MM.1S (cell line): Measurements from ENCODE around the gene ABTB2.

ENCODE experiments used
- DNase-seq: peaks from one replicate; pipeline ENCODE4 v3.0.0-alpha.2; 2015
- H2AFZ ChIP-seq: fragments of 300-600 bp; sonication (generic); 2 replicates; pipeline ENCODE4 v1.6.0; 2016; ENCODE audit warnings: antibody characterized with exemption, low read length
- H3F3A ChIP-seq: fragments of 300-600 bp; sonication (generic); 2 replicates; pipeline ENCODE4 v1.6.1; 2016; ENCODE audit warnings: mild to moderate bottlenecking, antibody characterized with exemption, low read length, moderate library complexity, mixed read lengths; ENCODE audit not compliant: insufficient read depth
- H3K27ac ChIP-seq: fragments of 300-600 bp; sonication (generic); 2 replicates; pipeline ENCODE4 v1.5.1; 2016; ENCODE audit warnings: mild to moderate bottlenecking, low read length
- H3K27me3 ChIP-seq: fragments of 300-600 bp; sonication (generic); replicated peaks from 2 replicates; pipeline ENCODE4 v1.6.0; 2016; ENCODE audit warnings: low read length; ENCODE audit not compliant: insufficient read depth
- H3K36me3 ChIP-seq: fragments of 300-600 bp; sonication (generic); replicated peaks from 2 replicates; pipeline ENCODE4 v1.6.1; 2016; ENCODE audit warnings: mild to moderate bottlenecking, low read length, mixed read lengths; ENCODE audit not compliant: insufficient read depth
- H3K4me1 ChIP-seq: fragments of 300-600 bp; sonication (generic); 2 replicates; pipeline ENCODE4 v1.6.1; 2016; ENCODE audit warnings: low read length, mixed read lengths
- H3K4me2 ChIP-seq: fragments of 300-600 bp; sonication (generic); 2 replicates; pipeline ENCODE4 v1.6.0; 2016; ENCODE audit warnings: low read depth, low read length
- H3K4me3 ChIP-seq: fragments of 300-600 bp; sonication (generic); 2 replicates; pipeline ENCODE4 v1.5.1; 2016; ENCODE audit warnings: low read length, mixed read lengths
- H3K79me2 ChIP-seq: fragments of 300-600 bp; sonication (generic); 2 replicates; pipeline ENCODE4 v1.6.1; 2016; ENCODE audit warnings: mixed run types, low read length, mixed read lengths
- H3K9ac ChIP-seq: fragments of 300-600 bp; sonication (generic); 2 replicates; pipeline ENCODE4 v1.6.1; 2016; ENCODE audit warnings: low read length, mixed read lengths
- H3K9me2 ChIP-seq: fragments of 300-600 bp; sonication (generic); replicated peaks from 2 replicates; pipeline ENCODE4 v1.6.1; 2016; ENCODE audit warnings: mild to moderate bottlenecking, low read length, mixed read lengths; ENCODE audit not compliant: insufficient read depth
- H3K9me3 ChIP-seq: fragments of 300-600 bp; sonication (generic); replicated peaks from 2 replicates; pipeline ENCODE4 v1.6.1; 2016; ENCODE audit warnings: mild to moderate bottlenecking, low read length, mixed read lengths; ENCODE audit not compliant: insufficient read depth
- H4K20me1 ChIP-seq: fragments of 300-600 bp; sonication (generic); 2 replicates; pipeline ENCODE4 v1.6.1; 2016; ENCODE audit warnings: mild to moderate bottlenecking, low read length, moderate library complexity, mixed read lengths; ENCODE audit not compliant: insufficient read depth
- EZH2 ChIP-seq: fragments of 300-600 bp; sonication (generic); optimal IDR thresholded peaks from 2 replicates; pipeline ENCODE3; 2017; ENCODE audit warnings: low read depth, mild to moderate bottlenecking, antibody characterized with exemption, low read length, mixed read lengths
- EZH2phosphoT487 ChIP-seq: fragments of 300-600 bp; sonication (generic); IDR thresholded peaks from 2 replicates; pipeline ENCODE4 v1.6.1; 2018; ENCODE audit warnings: antibody characterized with exemption, low read length
- TF ChIP-seq, protein P1 (sequence below): fragments of 300-600 bp; sonication (generic); IDR thresholded peaks from 2 replicates; pipeline ENCODE4 v1.5.1; 2016; ENCODE audit warnings: antibody characterized with exemption, low read length, mixed read lengths

Gene ABTB2

GRCh38 chr11:34139346-34139745, 218.5 kb downstream of the ABTB2 start:
- Histone ChIP-seq H3K4me1 (peaks cover 2% of the 10 kb centered on the region), H3F3A (peaks cover 2% of the 10 kb centered on the region; the same call in 1 of the 2 replicates), H3K9me3 (no peaks in the 10 kb centered on the region), H3K9me2 (no peaks in the 10 kb centered on the region), H3K9ac (no peak overlapping the region), H4K20me1 (no peaks in the 10 kb centered on the region), H3K79me2 (no peaks in the 10 kb centered on the region), H3K27ac (no peak overlapping the region), H2AFZ (no peak overlapping the region), H3K4me2 (no peak overlapping the region), H3K27me3 (no peaks in the 10 kb centered on the region), H3K4me3 (no peak overlapping the region), H3K36me3 (peaks cover 3% of the 10 kb centered on the region; the same call in 1 of the 2 replicates)
- no peak for TF ChIP-seq EZH2
- TF ChIP-seq EZH2phosphoT487 = no peak
- TF ChIP-seq, protein P1, sequence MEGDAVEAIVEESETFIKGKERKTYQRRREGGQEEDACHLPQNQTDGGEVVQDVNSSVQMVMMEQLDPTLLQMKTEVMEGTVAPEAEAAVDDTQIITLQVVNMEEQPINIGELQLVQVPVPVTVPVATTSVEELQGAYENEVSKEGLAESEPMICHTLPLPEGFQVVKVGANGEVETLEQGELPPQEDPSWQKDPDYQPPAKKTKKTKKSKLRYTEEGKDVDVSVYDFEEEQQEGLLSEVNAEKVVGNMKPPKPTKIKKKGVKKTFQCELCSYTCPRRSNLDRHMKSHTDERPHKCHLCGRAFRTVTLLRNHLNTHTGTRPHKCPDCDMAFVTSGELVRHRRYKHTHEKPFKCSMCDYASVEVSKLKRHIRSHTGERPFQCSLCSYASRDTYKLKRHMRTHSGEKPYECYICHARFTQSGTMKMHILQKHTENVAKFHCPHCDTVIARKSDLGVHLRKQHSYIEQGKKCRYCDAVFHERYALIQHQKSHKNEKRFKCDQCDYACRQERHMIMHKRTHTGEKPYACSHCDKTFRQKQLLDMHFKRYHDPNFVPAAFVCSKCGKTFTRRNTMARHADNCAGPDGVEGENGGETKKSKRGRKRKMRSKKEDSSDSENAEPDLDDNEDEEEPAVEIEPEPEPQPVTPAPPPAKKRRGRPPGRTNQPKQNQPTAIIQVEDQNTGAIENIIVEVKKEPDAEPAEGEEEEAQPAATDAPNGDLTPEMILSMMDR = no peak
- DNase-seq = no peak

- TF ChIP-seq, protein P1 = no peak
- no peak for TF ChIP-seq EZH2phosphoT487
- no peak for TF ChIP-seq EZH2
- H3K9me2 ChIP-seq = no peaks in the 10 kb centered on the region
- H3F3A ChIP-seq = no peaks in the 10 kb centered on the region
- no peaks in the 10 kb centered on the region for H4K20me1 ChIP-seq
- no peak for DNase-seq
- H3K79me2 ChIP-seq = no peaks in the 10 kb centered on the region
- no peaks in the 10 kb centered on the region for H3K9me3 ChIP-seq
- no peak overlapping the region for H3K4me2 ChIP-seq
- no peaks in the 10 kb centered on the region; the same call in 1 of the 2 replicates for H3K36me3 ChIP-seq
- no peak overlapping the region for H3K9ac ChIP-seq
- no peaks in the 10 kb centered on the region for H3K4me1 ChIP-seq
- no peak overlapping the region for H3K4me3 ChIP-seq
- no peaks in the 10 kb centered on the region for H3K27me3 ChIP-seq
- H3K27ac ChIP-seq = no peak overlapping the region
- H2AFZ ChIP-seq = no peak overlapping the region
Observed at GRCh38 chr11:34136420-34136819, 221.4 kb downstream of the ABTB2 start.

DNA sequence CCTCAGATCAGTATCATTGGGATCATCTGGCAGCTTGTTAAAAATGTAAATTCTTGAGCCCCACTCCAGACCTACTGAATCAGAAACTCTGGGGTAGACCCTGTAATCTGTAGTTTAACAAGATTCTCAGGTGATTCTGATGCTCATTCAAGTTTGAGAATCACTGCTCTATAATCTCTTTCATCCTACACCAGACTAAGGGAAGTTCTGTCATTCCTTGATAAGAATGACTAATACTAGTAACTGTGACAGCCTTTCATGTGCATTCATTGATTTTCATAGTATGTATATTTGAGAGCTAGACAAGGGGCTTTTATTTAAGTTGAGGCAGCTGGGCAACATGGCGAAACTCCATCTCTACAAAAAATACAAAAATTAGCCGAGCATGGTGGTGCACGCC, 222.4 kb downstream of the ABTB2 start:
- no peaks in the 10 kb centered on the region for H3K27me3 ChIP-seq
- no peaks in the 10 kb centered on the region for H3K9me3 ChIP-seq
- H3K36me3 ChIP-seq = no peaks in the 10 kb centered on the region; the same call in 1 of the 2 replicates
- H3K9me2 ChIP-seq = no peaks in the 10 kb centered on the region
- no peaks in the 10 kb centered on the region for H4K20me1 ChIP-seq
- H3K4me1 ChIP-seq = no peaks in the 10 kb centered on the region
- H3K9ac ChIP-seq = no peak overlapping the region
- H3K4me2 ChIP-seq = no peak overlapping the region
- H3K27ac ChIP-seq = no peak overlapping the region
- no peaks in the 10 kb centered on the region for H3F3A ChIP-seq
- no peak overlapping the region for H3K4me3 ChIP-seq
- TF ChIP-seq, protein P1 = no peak
- TF ChIP-seq EZH2 (no peak), EZH2phosphoT487 (no peak)
- no peak for DNase-seq
- H3K79me2 ChIP-seq = no peaks in the 10 kb centered on the region
- H2AFZ ChIP-seq = no peak overlapping the region
